ENCODE measurements around the gene DCBLD1.
"Not testable (repeated sequence)": the region's sequence is repeated elsewhere in the genome, so short reads cannot be mapped to it uniquely, and the experiment has no call there.

- TF ChIP-seq CTCF (IDR thresholded peaks at IDR 0.05; ENCODE audit: insufficient read depth, low read length, poor library complexity, severe bottlenecking); EZH2phosphoT487 (conservative IDR thresholded peaks at IDR 0.05; ENCODE audit: low read length): not testable (repeated sequence)
Measured at GRCh38 chr6:117442313-117442712, 40.2 kb upstream of the DCBLD1 start.
